Measurements from ENCODE around the gene NFKB2.
A peak's percentile ranks its signal among the peaks of the same experiment; 100 is the strongest.

The NFKB2 gene

GRCh38 chr10:102395400-102396316 lies at the start of gene NFKB2:
Gene NFKB2, plus strand, starts transcription at chr10:102395705. Its CDS starts 255 bp downstream, at chr10:102395960.
- DNase-seq (ENCODE audit: low read depth, low spot score) = peak; percentile 68

GRCh38 chr10:102347236-102347828 lies 48.2 kb upstream of the NFKB2 start:
- no peak for DNase-seq (ENCODE audit: low read depth, low spot score)

- peak; percentile 26 for DNase-seq (ENCODE audit: low read depth, low spot score)
These were observed 43.3 kb upstream of the NFKB2 start for GRCh38 chr10:102352066-102352715.

GRCh38 chr10:102354451-102354850 lies 41.1 kb upstream of the NFKB2 start:
- no peak for DNase-seq (ENCODE audit: low read depth, low spot score)

GRCh38 chr10:102358712-102359382 lies 36.7 kb upstream of the NFKB2 start:
- DNase-seq (ENCODE audit: low read depth, low spot score) = no peak

- no peak for DNase-seq (ENCODE audit: low read depth, low spot score)
These were observed 28.1 kb upstream of the NFKB2 start for GRCh38 chr10:102367441-102367840.

GRCh38 chr10:102368077-102368476 lies 27.4 kb upstream of the NFKB2 start:
- no peak for DNase-seq (ENCODE audit: low read depth, low spot score)

- DNase-seq (ENCODE audit: low read depth, low spot score) = no peak
These were observed 24.2 kb upstream of the NFKB2 start for GRCh38 chr10:102371295-102371694.

- no peak for DNase-seq (ENCODE audit: low read depth, low spot score)
These were observed 20.3 kb upstream of the NFKB2 start for GRCh38 chr10:102375250-102375649.

GRCh38 chr10:102375867-102376266 lies 19.6 kb upstream of the NFKB2 start:
- no peak for DNase-seq (ENCODE audit: low read depth, low spot score)

- DNase-seq (ENCODE audit: low read depth, low spot score) = no peak
These were observed 18.6 kb upstream of the NFKB2 start for GRCh38 chr10:102376901-102377300.

- no peak for DNase-seq (ENCODE audit: low read depth, low spot score)
These were observed 16.1 kb upstream of the NFKB2 start for GRCh38 chr10:102379383-102379782.

- DNase-seq (ENCODE audit: low read depth, low spot score) = no peak
These were observed 13.5 kb upstream of the NFKB2 start for GRCh38 chr10:102381983-102382382.

- no peak for DNase-seq (ENCODE audit: low read depth, low spot score)
These were observed 12.6 kb upstream of the NFKB2 start for GRCh38 chr10:102382871-102383270.

- DNase-seq (ENCODE audit: low read depth, low spot score) = no peak
These were observed 11.5 kb upstream of the NFKB2 start for GRCh38 chr10:102384053-102384452.

GRCh38 chr10:102384606-102385429 lies 10.7 kb upstream of the NFKB2 start:
- DNase-seq (ENCODE audit: low read depth, low spot score) = no peak

GRCh38 chr10:102389894-102390293 lies 5.6 kb upstream of the NFKB2 start:
- DNase-seq (ENCODE audit: low read depth, low spot score) = no peak

GRCh38 chr10:102392306-102392705 lies 3.2 kb upstream of the NFKB2 start:
- DNase-seq (ENCODE audit: low read depth, low spot score) = no peak

GRCh38 chr10:102393411-102394078 lies 2.0 kb upstream of the NFKB2 start:
- no peak for DNase-seq (ENCODE audit: low read depth, low spot score)

- peak; percentile 70 for DNase-seq (ENCODE audit: low read depth, low spot score)
These were observed 1.3 kb upstream of the NFKB2 start for GRCh38 chr10:102394079-102394800.

Data from smooth muscle cell of the brain vasculature (primary cell).